Muscle layer of duodenum (tissue), 2 donors: ENCODE measurements around the gene BBS9.
"Not testable (repeated sequence)": the region's sequence is repeated elsewhere in the genome, so short reads cannot be mapped to it uniquely, and the experiment has no call there.

Experiments used
- H3K27ac ChIP-seq: one replicate; pipeline ENCODE4 v1.7.0; 2013; ENCODE audit warnings: mild to moderate bottlenecking, low read length
- H3K27me3 ChIP-seq: one replicate; pipeline ENCODE4 v1.7.0; 2013; ENCODE audit warnings: low read depth, mild to moderate bottlenecking, control low read depth, low read length
- H3K36me3 ChIP-seq, 2 donors: one replicate each; pipeline ENCODE4 v1.7.0; 2013; ENCODE audit warnings: low read length in 2 of 2, control low read depth in 1 of 2, mild to moderate bottlenecking in 1 of 2; ENCODE audit not compliant: insufficient read depth in 2 of 2, control insufficient read depth in 1 of 2
- H3K4me1 ChIP-seq, 2 donors: one replicate each; pipeline ENCODE4 v1.7.0; 2013; ENCODE audit warnings: low read length in 2 of 2, mild to moderate bottlenecking in 2 of 2, control low read depth in 1 of 2, moderate library complexity in 1 of 2; ENCODE audit not compliant: insufficient read depth in 2 of 2, control insufficient read depth in 1 of 2
- H3K4me3 ChIP-seq, 2 donors: one replicate each; pipeline ENCODE4 v1.7.0; 2013; ENCODE audit warnings: low read length in 2 of 2, low read depth in 1 of 2, mild to moderate bottlenecking in 1 of 2
- H3K9me3 ChIP-seq, 2 donors: one replicate each; pipeline ENCODE4 v1.7.0; 2013; ENCODE audit warnings: low read length in 2 of 2, control low read depth in 1 of 2, mild to moderate bottlenecking in 1 of 2; ENCODE audit not compliant: control insufficient read depth in 1 of 2
- donor health status: healthy.

BBS9 gene

DNA sequence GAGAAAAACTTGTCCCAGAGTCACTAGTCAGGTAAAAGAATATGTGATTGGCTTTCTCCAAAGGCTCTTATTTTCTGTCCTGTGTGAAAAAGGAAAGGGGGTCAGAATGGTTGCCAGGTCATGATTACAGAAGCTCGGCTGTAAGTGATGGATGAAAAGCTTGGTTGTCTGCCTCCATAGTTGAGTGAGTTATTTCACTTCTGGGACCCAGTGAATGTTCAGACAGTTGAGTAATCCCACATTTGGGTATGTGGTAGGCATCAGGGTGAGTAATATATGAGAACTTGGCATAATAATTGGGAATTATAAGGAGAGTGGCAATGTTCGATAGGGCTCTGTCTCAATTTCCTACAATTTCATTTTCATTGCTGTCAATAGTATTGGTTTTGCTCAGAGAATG is 72.5 kb downstream of the BBS9 start:
- no peaks in the 10 kb centered on the region for H3K9me3 ChIP-seq
- no peak overlapping the region for H3K4me3 ChIP-seq

DNA sequence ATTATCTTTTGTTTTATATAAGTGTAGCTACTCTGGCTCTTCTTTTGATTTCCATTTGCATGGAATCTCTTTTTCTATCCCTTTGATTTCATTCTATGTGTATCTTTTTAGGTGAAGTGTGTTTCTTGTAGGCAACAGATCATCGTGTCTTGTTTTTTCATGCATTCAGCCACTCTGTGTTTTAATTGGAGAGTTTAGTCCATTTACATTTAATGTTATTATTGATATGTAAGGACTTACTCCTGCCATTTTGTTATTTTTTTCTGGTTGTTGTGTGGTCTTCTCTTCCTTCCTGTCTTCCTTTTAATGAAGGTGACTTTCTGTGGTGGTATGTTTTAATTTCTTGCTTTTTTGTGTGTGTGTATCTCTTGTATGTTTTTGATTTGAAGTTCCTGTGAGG is 81.6 kb downstream of the BBS9 start:
- H3K4me1 ChIP-seq = no peaks in the 10 kb centered on the region
- H3K9me3 ChIP-seq = peaks cover 0 to 33% of the 10 kb centered on the region in 2 donors
- peak overlapping the region in 1 of 2 donors; percentile 20 for H3K4me3 ChIP-seq
- no peaks in the 10 kb centered on the region for H3K27me3 ChIP-seq
- no peak overlapping the region for H3K27ac ChIP-seq
- H3K36me3 ChIP-seq = peaks cover 0 to 33% of the 10 kb centered on the region in 2 donors

More for the DNA sequence above, 72.5 kb downstream of the BBS9 start:
- no peak overlapping the region for H3K27ac ChIP-seq
- H3K27me3 ChIP-seq = no peaks in the 10 kb centered on the region
- H3K36me3 ChIP-seq = no peaks in the 10 kb centered on the region
- H3K4me1 ChIP-seq = no peaks in the 10 kb centered on the region

DNA sequence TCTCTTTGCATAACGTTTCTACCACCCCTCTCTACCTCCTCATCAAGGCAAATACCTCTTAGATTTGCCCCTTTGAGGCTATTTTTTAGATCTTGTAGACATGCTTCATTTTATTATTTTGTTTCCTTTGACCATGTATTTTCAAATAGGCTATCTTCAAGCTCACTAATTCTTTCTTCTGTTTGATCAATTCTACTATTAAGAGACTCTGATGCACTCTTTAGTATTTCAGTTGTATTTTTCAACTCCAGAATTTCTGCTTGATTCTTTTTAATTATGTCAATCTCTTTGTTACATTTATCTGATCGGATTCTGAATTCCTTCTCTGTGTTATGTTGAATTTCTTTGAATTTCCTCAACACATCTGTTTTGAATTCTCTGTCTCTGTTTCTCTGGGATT is 82.8 kb downstream of the BBS9 start:
- peaks cover 0 to 33% of the 10 kb centered on the region in 2 donors for H3K9me3 ChIP-seq
- no peaks in the 10 kb centered on the region for H3K4me1 ChIP-seq
- H3K27me3 ChIP-seq = no peaks in the 10 kb centered on the region
- H3K36me3 ChIP-seq = peaks cover 0 to 33% of the 10 kb centered on the region in 2 donors
- no peak overlapping the region for H3K4me3 ChIP-seq
- H3K27ac ChIP-seq = no peak overlapping the region

DNA sequence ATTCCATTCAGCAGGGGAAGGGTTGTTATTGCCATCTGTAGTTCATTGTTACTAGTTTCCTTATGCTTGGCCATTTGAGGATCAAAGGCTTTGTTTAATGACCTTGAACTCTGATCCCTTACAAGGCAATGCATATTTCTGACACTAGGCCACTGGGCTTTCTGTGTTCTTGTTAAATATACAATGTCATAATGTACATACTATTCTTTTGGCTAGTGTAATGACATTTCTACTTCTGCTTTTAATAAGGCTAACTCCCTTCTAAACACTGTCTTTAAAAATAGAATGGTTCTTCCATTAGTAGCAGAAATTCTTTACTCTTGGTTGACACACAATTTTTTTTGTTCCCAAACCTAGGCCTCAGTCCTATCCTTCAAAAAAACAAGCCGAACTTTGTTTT is 86.6 kb downstream of the BBS9 start:
- peaks cover 0 to 26% of the 10 kb centered on the region in 2 donors for H3K36me3 ChIP-seq
- no peaks in the 10 kb centered on the region for H3K27me3 ChIP-seq
- H3K9me3 ChIP-seq = peaks cover 0 to 19% of the 10 kb centered on the region in 2 donors
- H3K4me3 ChIP-seq = no peak overlapping the region
- H3K4me1 ChIP-seq = peaks cover 0 to 3% of the 10 kb centered on the region in 2 donors
- no peak overlapping the region for H3K27ac ChIP-seq

DNA sequence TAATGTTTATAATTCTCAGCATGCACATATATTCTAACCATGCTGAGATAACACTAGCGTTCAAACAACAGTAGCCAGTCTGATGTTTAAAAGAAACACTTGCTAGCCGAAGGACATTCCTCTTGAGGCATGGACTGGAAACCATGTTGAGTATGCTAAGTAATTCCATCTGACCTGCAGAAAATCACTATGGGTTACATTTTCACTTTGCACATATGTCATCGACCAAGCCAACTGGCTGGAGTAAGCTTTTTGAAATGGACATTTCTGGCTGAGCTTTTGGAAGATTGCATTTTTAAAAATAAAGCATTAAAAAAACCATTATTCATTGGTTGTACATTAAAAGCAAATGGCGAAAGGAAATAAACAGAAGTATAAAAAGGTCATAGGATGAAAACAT is 88.2 kb downstream of the BBS9 start:
- peaks cover 0 to 6% of the 10 kb centered on the region in 2 donors for H3K9me3 ChIP-seq
- no peaks in the 10 kb centered on the region for H3K27me3 ChIP-seq
- peaks cover 0 to 3% of the 10 kb centered on the region in 2 donors for H3K4me1 ChIP-seq
- peaks cover 0 to 16% of the 10 kb centered on the region in 2 donors for H3K36me3 ChIP-seq
- H3K27ac ChIP-seq = no peak overlapping the region
- no peak overlapping the region for H3K4me3 ChIP-seq

DNA sequence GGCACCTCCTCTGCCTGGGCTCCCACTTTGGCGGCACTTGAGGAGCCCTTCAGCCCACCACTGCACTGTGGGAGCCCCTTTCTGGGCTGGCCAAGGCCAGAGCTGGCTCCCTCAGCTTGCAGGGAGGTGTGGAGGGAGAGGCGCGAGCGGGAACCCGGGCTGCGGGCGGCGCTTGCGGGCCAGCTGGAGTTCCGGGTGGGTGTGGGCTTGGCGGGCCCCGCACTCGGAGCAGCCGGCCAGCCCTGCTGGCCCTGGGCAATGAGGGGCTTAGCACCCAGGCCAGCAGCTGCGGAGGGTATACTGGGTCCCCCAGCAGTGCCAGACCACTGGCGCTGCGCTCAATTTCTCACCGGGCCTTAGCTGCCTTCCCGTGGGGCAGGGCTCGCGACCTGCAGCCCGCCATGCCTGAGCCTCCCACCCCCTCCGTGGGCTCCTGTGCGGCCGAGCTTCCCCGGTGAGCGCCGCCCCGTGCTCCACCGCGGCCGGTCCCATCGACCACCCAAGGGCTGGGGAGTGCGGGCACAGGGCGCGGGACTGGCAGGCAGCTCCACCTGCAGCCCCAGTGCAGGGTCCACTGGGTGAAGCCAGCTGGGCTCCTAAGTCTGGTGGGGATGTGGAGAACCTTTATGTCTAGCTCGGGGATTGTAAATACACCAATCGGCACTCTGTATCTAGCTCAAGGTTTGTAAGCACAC is 89.6 kb downstream of the BBS9 start:
- not testable (repeated sequence) for H3K4me3 ChIP-seq, H3K4me1 ChIP-seq, H3K27me3 ChIP-seq, H3K36me3 ChIP-seq, H3K27ac ChIP-seq, H3K9me3 ChIP-seq

DNA sequence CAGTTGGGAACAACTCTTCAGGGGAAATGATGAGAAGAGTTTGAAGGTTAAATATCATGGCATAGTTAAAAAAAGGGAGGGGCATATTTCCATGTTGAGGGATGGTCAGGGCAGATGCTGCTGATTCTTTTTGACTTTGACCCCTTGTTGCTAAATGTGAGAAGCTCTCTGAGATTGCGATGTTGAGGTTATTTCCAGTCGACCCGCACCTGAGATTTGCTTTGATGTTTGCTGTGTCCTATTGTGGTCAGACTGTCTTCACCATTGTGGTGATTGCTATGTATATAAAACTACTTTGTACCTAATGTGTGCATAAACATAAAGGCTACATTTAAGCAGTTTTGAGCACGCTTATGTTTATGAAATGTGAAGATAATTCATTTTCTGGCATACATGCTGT is 90.9 kb downstream of the BBS9 start:
- H3K36me3 ChIP-seq = no peaks in the 10 kb centered on the region
- peaks cover 0 to 3% of the 10 kb centered on the region in 2 donors for H3K4me1 ChIP-seq
- H3K9me3 ChIP-seq = no peaks in the 10 kb centered on the region
- no peak overlapping the region for H3K27ac ChIP-seq
- no peaks in the 10 kb centered on the region for H3K27me3 ChIP-seq
- H3K4me3 ChIP-seq = no peak overlapping the region

DNA sequence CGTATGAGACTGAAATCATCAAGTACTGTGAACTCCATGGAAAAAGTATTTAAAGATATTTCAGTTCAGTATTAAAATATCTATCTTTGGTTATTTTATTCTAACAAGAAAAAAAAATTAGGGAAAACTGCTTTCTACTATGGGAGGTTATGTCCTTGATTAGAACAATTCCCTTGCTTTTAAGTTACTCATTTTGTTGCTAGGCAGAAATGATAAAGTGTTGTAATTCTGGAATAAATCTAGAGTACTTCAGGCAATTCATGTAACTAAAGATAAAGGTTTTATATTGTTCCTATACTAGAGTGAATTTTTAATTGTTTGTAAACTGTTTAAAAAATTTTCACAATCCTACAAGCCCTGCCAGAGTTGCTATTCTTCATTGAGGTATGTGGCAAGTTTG is 92.0 kb downstream of the BBS9 start:
- Histone ChIP-seq H3K9me3 (no peaks in the 10 kb centered on the region), H3K36me3 (no peaks in the 10 kb centered on the region), H3K4me1 (peaks cover 0 to 3% of the 10 kb centered on the region in 2 donors), H3K27me3 (no peaks in the 10 kb centered on the region), H3K27ac (no peak overlapping the region), H3K4me3 (no peak overlapping the region)

DNA sequence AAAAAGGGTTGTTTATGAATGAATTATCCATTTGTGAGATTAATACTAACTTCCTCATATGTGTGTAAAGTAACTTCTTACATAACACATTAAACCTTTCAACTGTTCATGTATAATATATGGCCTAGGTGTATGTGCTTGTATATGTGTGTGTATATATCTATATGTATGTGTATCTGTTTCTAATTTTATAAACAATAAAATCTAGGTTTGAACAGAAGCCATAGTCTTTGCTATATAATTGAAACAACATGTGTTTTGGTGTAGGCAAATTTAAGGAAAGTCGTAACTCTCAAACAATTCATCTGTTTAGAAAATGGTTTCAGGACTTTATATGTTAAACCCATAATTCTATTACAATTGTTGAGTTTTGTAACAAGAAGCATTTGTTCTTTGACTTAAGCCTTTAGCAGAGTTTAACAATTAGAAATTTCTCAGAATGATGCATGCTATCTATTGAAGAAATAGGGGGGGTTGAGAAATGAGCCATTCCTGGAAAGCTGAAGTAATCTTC is 103.3 kb downstream of the BBS9 start:
- H3K4me1 ChIP-seq = no peaks in the 10 kb centered on the region
- no peak overlapping the region for H3K27ac ChIP-seq
- H3K4me3 ChIP-seq = no peak overlapping the region
- no peaks in the 10 kb centered on the region for H3K36me3 ChIP-seq
- H3K9me3 ChIP-seq = no peaks in the 10 kb centered on the region
- H3K27me3 ChIP-seq = no peaks in the 10 kb centered on the region

DNA sequence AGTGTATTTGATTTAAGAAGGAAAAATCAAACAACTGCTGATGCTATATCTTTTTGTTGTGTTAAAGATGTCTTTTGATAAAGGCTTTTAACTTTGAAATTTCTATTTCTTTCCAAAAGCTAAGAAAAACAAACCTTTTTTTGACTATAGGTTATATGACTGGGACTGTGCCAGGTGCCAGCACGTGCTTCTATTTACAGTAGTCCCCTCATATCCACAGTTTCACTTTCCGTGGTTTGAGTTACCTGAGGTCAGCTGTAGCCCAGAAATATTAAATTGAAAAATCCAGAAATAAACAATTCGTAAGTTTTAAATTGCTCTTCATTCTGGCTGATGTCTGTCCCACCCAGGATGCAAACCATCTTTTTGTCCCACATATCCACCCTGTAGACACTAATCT is 104.3 kb downstream of the BBS9 start:
- Histone ChIP-seq H3K4me3 (peak overlapping the region in 1 of 2 donors; percentile 7), H3K9me3 (no peaks in the 10 kb centered on the region), H3K27ac (no peak overlapping the region), H3K4me1 (no peaks in the 10 kb centered on the region), H3K27me3 (no peaks in the 10 kb centered on the region), H3K36me3 (no peaks in the 10 kb centered on the region)

DNA sequence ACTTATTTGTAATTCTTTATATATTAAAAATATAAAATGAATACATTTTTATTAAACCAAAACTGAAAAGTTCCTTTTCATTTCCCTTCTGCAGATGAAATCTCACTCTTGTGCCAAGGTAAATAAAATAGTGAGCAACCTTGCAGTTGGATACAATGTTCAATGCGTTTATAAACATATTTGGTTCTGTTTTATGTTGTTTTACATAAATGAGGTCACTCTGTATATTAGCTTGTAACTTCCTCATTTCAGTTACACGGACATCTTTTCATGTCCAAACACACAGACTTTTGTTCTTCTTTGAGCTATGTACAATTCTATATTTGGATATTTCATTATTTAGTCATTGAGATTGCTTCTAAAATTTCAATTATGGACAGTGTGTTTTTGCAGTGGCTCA is 107.7 kb downstream of the BBS9 start:
- H3K9me3 ChIP-seq = no peaks in the 10 kb centered on the region
- no peaks in the 10 kb centered on the region for H3K4me1 ChIP-seq
- H3K36me3 ChIP-seq = no peaks in the 10 kb centered on the region
- no peak overlapping the region for H3K4me3 ChIP-seq
- no peak overlapping the region for H3K27ac ChIP-seq
- no peaks in the 10 kb centered on the region for H3K27me3 ChIP-seq
